H9 (cell line): ENCODE results near the gene UFC1. TPM values are rescaled to one million over a fixed set of nuclear protein-coding genes. Genes with fewer than 3 reads are reported as not detected.

ENCODE experiments used
- DNase-seq: peaks from one replicate; pipeline ENCODE4 v3.0.0-alpha.2; 2017
- H2AFZ ChIP-seq: one replicate; pipeline ENCODE4 v1.6.1; 2013; ENCODE audit warnings: mild to moderate bottlenecking, low read length, control low read depth, moderate library complexity
- H2AK5ac ChIP-seq: 2 replicates; pipeline ENCODE4 v1.6.1; 2013; ENCODE audit warnings: low read length, control low read depth, mixed read lengths; ENCODE audit not compliant: insufficient read length
- H2BK120ac ChIP-seq: one replicate; pipeline ENCODE4 v1.6.1; 2013; ENCODE audit warnings: low read depth, mild to moderate bottlenecking, low read length, control low read depth, inconsistent platforms; ENCODE audit not compliant: poor library complexity, severe bottlenecking
- H2BK12ac ChIP-seq: 2 replicates; pipeline ENCODE4 v1.6.1; 2013; ENCODE audit warnings: low read length, control low read depth, mixed read lengths, low read depth; ENCODE audit not compliant: insufficient read length
- H2BK15ac ChIP-seq: 2 replicates; pipeline ENCODE4 v1.6.1; 2013; ENCODE audit warnings: low read depth, low read length, control low read depth
- H2BK20ac ChIP-seq: one replicate; pipeline ENCODE4 v1.6.1; 2013; ENCODE audit warnings: low read depth, mild to moderate bottlenecking, low read length, control low read depth, inconsistent platforms; ENCODE audit not compliant: poor library complexity, severe bottlenecking
- H2BK5ac ChIP-seq: 2 replicates; pipeline ENCODE4 v1.6.1; 2013; ENCODE audit warnings: low read length, control low read depth, mixed read lengths; ENCODE audit not compliant: insufficient read length
- H3K14ac ChIP-seq: 2 replicates; pipeline ENCODE4 v1.6.1; 2013; ENCODE audit warnings: low read length, control low read depth; ENCODE audit not compliant: insufficient read depth
- H3K18ac ChIP-seq: 2 replicates; pipeline ENCODE4 v1.6.1; 2013; ENCODE audit warnings: low read depth, mild to moderate bottlenecking, mixed read lengths, low read length, control low read depth; ENCODE audit not compliant: insufficient read length
- H3K23ac ChIP-seq: 2 replicates; pipeline ENCODE4 v1.6.1; 2013; ENCODE audit warnings: low read length, control low read depth, mixed read lengths, low read depth; ENCODE audit not compliant: insufficient read length
- H3K23me2 ChIP-seq: 2 replicates; pipeline ENCODE4 v1.6.1; 2013; ENCODE audit warnings: low read depth, mild to moderate bottlenecking, mixed read lengths, low read length, control low read depth; ENCODE audit not compliant: insufficient read length, poor library complexity, severe bottlenecking
- H3K27ac ChIP-seq: 2 replicates; pipeline ENCODE4 v1.5.1; 2013; ENCODE audit warnings: low read length, control low read depth, mixed read lengths, low read depth; ENCODE audit not compliant: insufficient read length
- H3K27me3 ChIP-seq: 2 replicates; pipeline ENCODE4 v1.6.1; 2013; ENCODE audit warnings: low read length, control low read depth, inconsistent platforms; ENCODE audit not compliant: insufficient read depth
- H3K4ac ChIP-seq: 2 replicates; pipeline ENCODE4 v1.6.1; 2013; ENCODE audit warnings: low read depth, mild to moderate bottlenecking, control low read depth, inconsistent platforms, low read length, moderate library complexity
- H3K4me1 ChIP-seq: 2 replicates; pipeline ENCODE4 v1.6.1; 2013; ENCODE audit warnings: low read length, control low read depth, inconsistent platforms; ENCODE audit not compliant: insufficient read depth
- H3K4me2 ChIP-seq: 2 replicates; pipeline ENCODE4 v1.6.1; 2013; ENCODE audit warnings: low read length, control low read depth, mixed read lengths; ENCODE audit not compliant: insufficient read length, insufficient read depth
- H3K56ac ChIP-seq: 2 replicates; pipeline ENCODE4 v1.6.1; 2013; ENCODE audit warnings: low read depth, mild to moderate bottlenecking, mixed read lengths, low read length, control low read depth; ENCODE audit not compliant: insufficient read length
- H3K79me1 ChIP-seq: 2 replicates; pipeline ENCODE4 v1.6.1; 2013; ENCODE audit warnings: low read depth, mild to moderate bottlenecking, moderate library complexity, low read length, control low read depth, inconsistent platforms; ENCODE audit not compliant: insufficient read depth, poor library complexity, severe bottlenecking
- H3K79me2 ChIP-seq: 2 replicates; pipeline ENCODE4 v1.6.1; 2013; ENCODE audit warnings: low read length, control low read depth, inconsistent platforms; ENCODE audit not compliant: insufficient read depth
- H3K9ac ChIP-seq: 2 replicates; pipeline ENCODE4 v1.6.1; 2013; ENCODE audit warnings: low read length, control low read depth, mixed read lengths; ENCODE audit not compliant: insufficient read length; ENCODE audit errors: extremely low read depth
- H3K9me3 ChIP-seq: one replicate; pipeline ENCODE4 v1.6.1; 2013; ENCODE audit warnings: low read depth, low read length, inconsistent platforms; ENCODE audit not compliant: control insufficient read depth
- H3T11ph ChIP-seq: one replicate; pipeline ENCODE4 v1.6.1; 2013; ENCODE audit warnings: mild to moderate bottlenecking, low read length, control low read depth, inconsistent platforms
- H4K20me1 ChIP-seq: one replicate; pipeline ENCODE4 v1.6.1; 2013; ENCODE audit not compliant: control insufficient read depth, insufficient read length, insufficient read depth
- H4K5ac ChIP-seq: 2 replicates; pipeline ENCODE4 v1.6.1; 2013; ENCODE audit warnings: low read depth, mild to moderate bottlenecking, mixed read lengths, low read length, control low read depth; ENCODE audit not compliant: insufficient read length
- H4K8ac ChIP-seq: replicated peaks from 2 replicates; pipeline ENCODE4 v1.6.1; 2013; ENCODE audit warnings: low read length, control low read depth, mixed read lengths, low read depth; ENCODE audit not compliant: insufficient read length
- H4K91ac ChIP-seq: 2 replicates; pipeline ENCODE4 v1.6.1; 2013; ENCODE audit warnings: low read depth, mild to moderate bottlenecking, moderate library complexity, mixed read lengths, low read length, control low read depth; ENCODE audit not compliant: insufficient read length
- H3K27ac Mint-ChIP-seq, 3 experiments: 2 replicates in 2 of 3; 3 replicates in 1 of 3; pipeline ENCODE4 v1.8.0; 2020 to 2021; ENCODE audit warnings: mixed read lengths in 3 of 3, mild to moderate bottlenecking in 1 of 3, moderate library complexity in 1 of 3
- H3K27me3 Mint-ChIP-seq: 2 replicates; pipeline ENCODE4 v1.8.0; 2021; ENCODE audit warnings: low read depth, mild to moderate bottlenecking, moderate library complexity, mixed read lengths
- H3K36me3 Mint-ChIP-seq, 3 experiments: 2 replicates in 2 of 3; 3 replicates in 1 of 3; pipeline ENCODE4 v1.8.0; 2020 to 2021; ENCODE audit warnings: low read depth in 3 of 3, mixed read lengths in 3 of 3; ENCODE audit not compliant: insufficient read depth in 1 of 3
- H3K4me1 Mint-ChIP-seq, 2 experiments: 2 replicates each; pipeline ENCODE4 v1.8.0; 2020; ENCODE audit warnings: mixed read lengths in 2 of 2
- H3K4me3 Mint-ChIP-seq, 2 experiments: 2 replicates in 1 of 2; 3 replicates in 1 of 2; pipeline ENCODE4 v1.8.0; 2020 to 2021; ENCODE audit warnings: mild to moderate bottlenecking in 2 of 2, mixed read lengths in 2 of 2, moderate library complexity in 1 of 2
- H3K9me3 Mint-ChIP-seq, 2 experiments: 2 replicates in 1 of 2; 3 replicates in 1 of 2; pipeline ENCODE4 v1.8.0; 2020; ENCODE audit warnings: mild to moderate bottlenecking in 2 of 2, mixed read lengths in 2 of 2, moderate library complexity in 1 of 2
- WGBS: extraction: QIAGEN DNeasy Blood & Tissue Kit; methylation state at CpG from one replicate; pipeline ENCODE4 v1.1.7; 2013; ENCODE audit warnings: missing lambda C conversion rate, low lambda C conversion rate, mixed read lengths; ENCODE audit not compliant: insufficient read length; ENCODE audit errors: extremely low coverage; 5-methylcytosine and 5-hydroxymethylcytosine counted together
- total RNA-seq: library from RNA; stranded (reverse); gene quantifications from 2 replicates; pipeline ENCODE4 v1.2.1, GENCODE V29; 2021
- TF ChIP-seq, protein P1 (sequence below): fragments of 200-600 bp; sonication (generic); conservative IDR thresholded peaks from 3 replicates; pipeline ENCODE4 v1.8.0; 2021; ENCODE audit warnings: antibody characterized with exemption, mild to moderate bottlenecking

UFC1 gene
- total RNA-seq, 1 experiment from 2014 or later: 93.4 TPM

DNA sequence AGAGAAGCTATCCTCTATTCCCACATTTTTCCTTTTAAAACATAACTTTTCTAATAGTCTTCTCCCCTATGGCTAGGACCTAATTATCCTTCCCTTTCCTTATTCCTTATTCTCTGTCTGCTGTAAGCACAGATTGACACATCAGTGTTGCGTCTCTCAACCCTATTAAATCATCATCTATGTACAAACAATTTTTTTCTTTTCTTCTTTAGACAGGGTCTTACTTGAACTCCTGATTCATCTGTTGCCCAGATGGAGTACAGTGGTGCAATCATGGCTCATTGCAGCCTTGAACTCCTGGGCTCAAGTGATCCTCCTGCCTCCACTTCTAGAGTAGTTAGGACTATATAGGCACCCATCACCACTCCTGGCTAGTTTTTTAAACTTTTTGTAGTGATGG, 47.3 kb upstream of the UFC1 start:
- Histone ChIP-seq H3K9ac (no peak overlapping the region), H4K20me1 (no peaks in the 10 kb centered on the region), H3K4ac (no peak overlapping the region), H3K14ac (no peak overlapping the region), H2BK20ac (no peak overlapping the region), H3K27ac (no peak overlapping the region), H3K23me2 (no peaks in the 10 kb centered on the region), H3T11ph (no peak overlapping the region), H2BK5ac (no peak overlapping the region), H3K79me1 (peaks cover 7% of the 10 kb centered on the region), H4K91ac (no peak overlapping the region), H2AFZ (no peak overlapping the region), H2BK120ac (no peak overlapping the region), H2AK5ac (no peak overlapping the region), H3K79me2 (peaks cover 1% of the 10 kb centered on the region; the same call in 1 of the 2 replicates), H3K18ac (no peak overlapping the region), H4K5ac (no peak overlapping the region), H3K27me3 (no peaks in the 10 kb centered on the region), H2BK15ac (no peak overlapping the region), H3K23ac (no peak overlapping the region), H3K4me1 (no peaks in the 10 kb centered on the region), H3K9me3 (no peaks in the 10 kb centered on the region), H3K4me2 (no peak overlapping the region), H2BK12ac (no peak overlapping the region), H3K56ac (no peak overlapping the region), H4K8ac (no peak overlapping the region)
- DNase-seq: no peak
- WGBS: no CpG with 5 or more reads among the region's 1 CpG
- no peaks in the 10 kb centered on the region for H3K27me3 Mint-ChIP-seq
- H3K36me3 Mint-ChIP-seq: peaks cover 4 to 19% (median 16%) of the 10 kb centered on the region in 3 experiments
- H3K4me1 Mint-ChIP-seq: no peaks in the 10 kb centered on the region
- no peak overlapping the region for H3K4me3 Mint-ChIP-seq
- no peak overlapping the region for H3K27ac Mint-ChIP-seq
- no peaks in the 10 kb centered on the region for H3K9me3 Mint-ChIP-seq
- TF ChIP-seq, protein P1, sequence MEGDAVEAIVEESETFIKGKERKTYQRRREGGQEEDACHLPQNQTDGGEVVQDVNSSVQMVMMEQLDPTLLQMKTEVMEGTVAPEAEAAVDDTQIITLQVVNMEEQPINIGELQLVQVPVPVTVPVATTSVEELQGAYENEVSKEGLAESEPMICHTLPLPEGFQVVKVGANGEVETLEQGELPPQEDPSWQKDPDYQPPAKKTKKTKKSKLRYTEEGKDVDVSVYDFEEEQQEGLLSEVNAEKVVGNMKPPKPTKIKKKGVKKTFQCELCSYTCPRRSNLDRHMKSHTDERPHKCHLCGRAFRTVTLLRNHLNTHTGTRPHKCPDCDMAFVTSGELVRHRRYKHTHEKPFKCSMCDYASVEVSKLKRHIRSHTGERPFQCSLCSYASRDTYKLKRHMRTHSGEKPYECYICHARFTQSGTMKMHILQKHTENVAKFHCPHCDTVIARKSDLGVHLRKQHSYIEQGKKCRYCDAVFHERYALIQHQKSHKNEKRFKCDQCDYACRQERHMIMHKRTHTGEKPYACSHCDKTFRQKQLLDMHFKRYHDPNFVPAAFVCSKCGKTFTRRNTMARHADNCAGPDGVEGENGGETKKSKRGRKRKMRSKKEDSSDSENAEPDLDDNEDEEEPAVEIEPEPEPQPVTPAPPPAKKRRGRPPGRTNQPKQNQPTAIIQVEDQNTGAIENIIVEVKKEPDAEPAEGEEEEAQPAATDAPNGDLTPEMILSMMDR: no peak
